ENCODE measurements around the gene TBC1D10A. TPM values are rescaled to one million over a fixed set of nuclear protein-coding genes. Genes with fewer than 3 reads are reported as not detected.

The TBC1D10A gene
- total and polyA plus RNA-seq, 7 donors: 2.2 to 4.8 (median 3.2) TPM

GRCh38 chr22:30335236-30335635 is 8.5 kb upstream of the TBC1D10A start:
- TF ChIP-seq, protein P1, sequence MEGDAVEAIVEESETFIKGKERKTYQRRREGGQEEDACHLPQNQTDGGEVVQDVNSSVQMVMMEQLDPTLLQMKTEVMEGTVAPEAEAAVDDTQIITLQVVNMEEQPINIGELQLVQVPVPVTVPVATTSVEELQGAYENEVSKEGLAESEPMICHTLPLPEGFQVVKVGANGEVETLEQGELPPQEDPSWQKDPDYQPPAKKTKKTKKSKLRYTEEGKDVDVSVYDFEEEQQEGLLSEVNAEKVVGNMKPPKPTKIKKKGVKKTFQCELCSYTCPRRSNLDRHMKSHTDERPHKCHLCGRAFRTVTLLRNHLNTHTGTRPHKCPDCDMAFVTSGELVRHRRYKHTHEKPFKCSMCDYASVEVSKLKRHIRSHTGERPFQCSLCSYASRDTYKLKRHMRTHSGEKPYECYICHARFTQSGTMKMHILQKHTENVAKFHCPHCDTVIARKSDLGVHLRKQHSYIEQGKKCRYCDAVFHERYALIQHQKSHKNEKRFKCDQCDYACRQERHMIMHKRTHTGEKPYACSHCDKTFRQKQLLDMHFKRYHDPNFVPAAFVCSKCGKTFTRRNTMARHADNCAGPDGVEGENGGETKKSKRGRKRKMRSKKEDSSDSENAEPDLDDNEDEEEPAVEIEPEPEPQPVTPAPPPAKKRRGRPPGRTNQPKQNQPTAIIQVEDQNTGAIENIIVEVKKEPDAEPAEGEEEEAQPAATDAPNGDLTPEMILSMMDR (IDR thresholded peaks at IDR 0.05): no peak
- Histone ChIP-seq H3K9me3 (no peaks in the 10 kb centered on the region), H3K27me3 (ENCODE audit: insufficient read depth in 3 of 3, low read length in 2 of 3) (no peaks in the 10 kb centered on the region), H3K36me3 (ENCODE audit: insufficient read depth in 1 of 2, low read depth in 1 of 2) (peaks cover 21 to 98% of the 10 kb centered on the region in 2 donors), H3K4me3 (no peak overlapping the region), H3K27ac (no peak overlapping the region), H3K4me1 (peaks cover 12% of the 10 kb centered on the region)
- 100% methylated on average over 1 of the region's 1 CpG for WGBS, 3 donors
- no peak for ATAC-seq
- intact Hi-C loops (cut with DNase I): no loop called here
- no peak for DNase-seq

DNA sequence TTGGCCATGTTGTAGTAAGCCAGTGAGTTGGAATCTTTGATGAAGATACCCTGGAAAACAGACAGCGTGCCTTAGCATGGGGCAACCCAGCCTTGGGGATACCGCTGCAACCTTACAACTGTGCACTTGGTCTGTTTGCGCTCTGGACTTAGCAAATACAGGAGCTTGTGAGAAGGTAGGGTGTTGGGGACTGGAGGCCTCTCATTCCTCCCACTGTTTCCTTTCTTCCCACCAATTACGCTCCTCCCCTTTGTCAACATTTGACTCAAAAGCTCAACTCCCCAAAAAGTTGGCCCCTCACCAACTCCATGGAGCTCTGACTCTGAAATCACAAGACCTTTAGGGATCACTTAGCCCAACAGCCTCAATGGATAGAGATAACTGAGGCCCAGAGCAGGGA is 7.9 kb upstream of the TBC1D10A start:
- intact Hi-C loops (cut with DNase I): no loop called here
- Histone ChIP-seq H3K27me3 (ENCODE audit: insufficient read depth in 3 of 3, low read length in 2 of 3) (no peaks in the 10 kb centered on the region), H3K4me3 (no peak overlapping the region), H3K4me1 (peaks cover 12% of the 10 kb centered on the region), H3K36me3 (ENCODE audit: insufficient read depth in 1 of 2, low read depth in 1 of 2) (peaks cover 17 to 92% of the 10 kb centered on the region in 2 donors), H3K27ac (no peak overlapping the region), H3K9me3 (no peaks in the 10 kb centered on the region)
- DNase-seq (no peak), ATAC-seq (no peak)
- 99 to 100% (median 99%) methylated on average over 4 of the region's 4 CpGs for WGBS, 3 donors
- TF ChIP-seq, protein P1 (IDR thresholded peaks at IDR 0.05): no peak

DNA sequence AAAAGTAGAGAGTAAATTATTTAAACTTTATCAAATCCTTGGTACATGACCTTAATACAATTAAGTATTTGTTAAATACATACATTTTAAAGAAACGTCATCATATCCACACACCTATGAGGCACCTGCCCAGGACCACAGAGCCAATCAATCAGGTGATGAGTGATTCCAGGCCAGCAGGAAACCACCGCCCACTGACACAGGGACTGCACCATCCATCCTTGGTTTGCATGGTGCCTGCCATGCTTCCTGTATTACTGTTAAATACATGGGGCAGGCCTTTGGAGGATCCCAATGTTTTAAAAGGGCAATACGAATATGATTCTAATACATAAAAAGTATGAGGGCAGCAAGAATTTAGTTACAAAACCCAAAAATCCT is 7.0 kb upstream of the TBC1D10A start:
- DNase-seq (no peak), ATAC-seq (no peak)
- 91 to 93% (median 92%) methylated on average over 3 of the region's 3 CpGs for WGBS, 3 donors
- Histone ChIP-seq H3K27me3 (ENCODE audit: insufficient read depth in 3 of 3, low read length in 2 of 3) (no peaks in the 10 kb centered on the region), H3K4me1 (peaks cover 12% of the 10 kb centered on the region), H3K27ac (no peak overlapping the region), H3K36me3 (ENCODE audit: insufficient read depth in 1 of 2, low read depth in 1 of 2) (peaks cover 15 to 83% of the 10 kb centered on the region in 2 donors), H3K4me3 (no peak overlapping the region), H3K9me3 (no peaks in the 10 kb centered on the region)
- intact Hi-C loops (cut with DNase I): no loop called here
- TF ChIP-seq, protein P1 (IDR thresholded peaks at IDR 0.05): no peak

GRCh38 chr22:30332994-30333706 is 6.4 kb upstream of the TBC1D10A start:
- Histone ChIP-seq H3K27me3 (ENCODE audit: insufficient read depth in 3 of 3, low read length in 2 of 3) (no peaks in the 10 kb centered on the region), H3K27ac (no peak overlapping the region), H3K36me3 (ENCODE audit: insufficient read depth in 1 of 2, low read depth in 1 of 2) (peaks cover 15 to 77% of the 10 kb centered on the region in 2 donors), H3K4me1 (peaks cover 12% of the 10 kb centered on the region), H3K9me3 (no peaks in the 10 kb centered on the region), H3K4me3 (no peak overlapping the region)
- intact Hi-C loops (cut with DNase I): no loop called here
- DNase-seq (no peak), ATAC-seq (no peak)
- 88 to 98% (median 93%) methylated on average over 2 of the region's 2 CpGs for WGBS, 3 donors
- TF ChIP-seq, protein P1 (IDR thresholded peaks at IDR 0.05): no peak

DNA sequence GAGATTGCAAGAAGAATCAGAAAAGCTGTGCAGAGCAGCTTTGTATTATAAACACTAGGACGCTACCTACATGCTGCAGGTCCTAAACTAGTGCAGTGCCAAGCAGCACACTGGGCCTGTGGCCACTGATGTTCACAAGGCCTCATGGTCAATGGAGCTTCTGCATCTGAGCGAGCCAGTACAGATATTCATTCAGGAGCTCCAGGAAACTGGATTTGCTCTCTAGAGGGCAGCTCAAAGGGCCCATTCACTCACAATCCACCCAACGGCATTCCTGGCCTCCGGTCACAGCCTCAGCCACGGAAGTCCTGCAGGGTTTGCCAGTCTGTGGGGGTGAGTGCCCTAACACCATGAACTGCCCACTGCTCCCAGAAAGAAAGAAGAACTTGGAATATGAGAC is 5.8 kb upstream of the TBC1D10A start:
- H3K27me3 ChIP-seq (ENCODE audit: insufficient read depth in 3 of 3, low read length in 2 of 3): no peaks in the 10 kb centered on the region
- H3K9me3 ChIP-seq: no peaks in the 10 kb centered on the region
- H3K27ac ChIP-seq: no peak overlapping the region
- peaks cover 15 to 71% of the 10 kb centered on the region in 2 donors for H3K36me3 ChIP-seq (ENCODE audit: insufficient read depth in 1 of 2, low read depth in 1 of 2)
- TF ChIP-seq, protein P1 (IDR thresholded peaks at IDR 0.05): no peak
- H3K4me1 ChIP-seq: peaks cover 12% of the 10 kb centered on the region
- DNase-seq: no peak
- 66 to 80% (median 79%) methylated on average over 5 of the region's 5 CpGs for WGBS, 3 donors
- no peak overlapping the region for H3K4me3 ChIP-seq
- ATAC-seq: no peak
- intact Hi-C loops (cut with DNase I): no loop called here
